ENCODE results near the gene DIDO1. TPM values are rescaled to one million over a fixed set of nuclear protein-coding genes. Genes with fewer than 3 reads are reported as not detected.

DIDO1 gene
- total and polyA plus RNA-seq, 9 of the 15 experiments (the other 6 are each of a cell fraction or from before 2014, with no cell fraction given) = 4.4 to 46.8 (median 31.2) TPM

DNA sequence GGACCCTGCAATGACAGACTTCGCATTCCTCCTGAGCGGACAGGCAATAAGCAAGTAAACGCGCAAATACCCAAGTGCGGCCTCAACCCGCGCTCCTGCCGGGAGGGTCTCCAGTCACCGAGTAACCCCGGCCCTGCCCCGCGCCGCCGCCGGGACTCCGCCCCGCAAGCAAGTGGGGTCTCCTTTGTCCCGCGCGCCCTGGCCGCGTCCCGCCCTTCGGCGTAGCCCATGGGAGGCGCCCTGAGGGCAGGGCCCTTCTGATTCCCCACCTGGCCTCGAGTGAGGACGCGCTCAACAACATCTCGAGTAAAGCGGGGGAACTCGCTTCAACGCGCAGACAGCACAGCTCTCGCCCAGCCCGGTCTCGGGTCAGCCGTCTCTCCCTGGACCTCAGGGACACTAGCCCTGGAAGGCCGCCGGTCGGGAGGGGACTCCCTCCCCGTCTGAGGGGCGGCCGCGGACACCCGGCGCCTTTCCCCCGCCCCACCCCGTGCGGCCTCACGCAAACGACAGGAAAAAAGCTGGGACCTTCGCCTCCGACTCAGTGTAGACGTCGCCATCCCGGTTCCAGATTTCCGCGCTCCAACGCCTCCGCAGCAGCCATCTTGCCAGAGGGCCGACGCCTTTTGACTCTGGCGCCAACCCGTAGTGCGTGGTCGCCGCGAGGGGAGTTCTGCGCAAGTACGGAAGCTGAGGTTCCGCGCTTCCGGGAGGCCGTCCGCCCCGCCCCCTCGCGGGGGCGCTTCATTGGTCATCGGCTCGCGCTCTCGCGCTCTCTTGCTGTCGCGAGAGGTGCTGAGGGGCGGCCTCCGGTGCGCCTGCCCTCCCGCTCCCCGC, 11.2 kb upstream of the DIDO1 start (continued):
- TF ChIP-seq ZC3H4 (CRISPR knock-in tag; IDR thresholded peaks at IDR 0.05; ENCODE audit: borderline replicate concordance) (no peak), ZNF133 (CRISPR knock-in tag; IDR thresholded peaks at IDR 0.05) (no peak), ZBTB7A (IDR thresholded peaks at IDR 0.05; ENCODE audit: borderline replicate concordance, control insufficient read depth, low read depth, low read length) (peak; percentile 71; the same call in 1 of the 2 replicates), EWSR1 (IDR thresholded peaks at IDR 0.05; ENCODE audit: borderline replicate concordance, low read depth, partially characterized antibody) (no peak), NELFE (IDR thresholded peaks at IDR 0.05; ENCODE audit: insufficient read depth, insufficient read length) (no peak), NR4A1 (CRISPR knock-in tag; IDR thresholded peaks at IDR 0.05) (peak; percentile 76), NR4A1 (tag; IDR thresholded peaks at IDR 0.05) (peak; percentile 15; the same call in 1 of the 2 replicates), SMAD3 (CRISPR knock-in tag; conservative IDR thresholded peaks at IDR 0.05) (no peak; the same call in 1 of the 2 replicates), HEY1 (CRISPR knock-in tag; IDR thresholded peaks at IDR 0.05; ENCODE audit: borderline replicate concordance) (no peak), NFYB (IDR thresholded peaks at IDR 0.05; ENCODE audit: extremely low read depth, insufficient read length) (peak; percentile 67), KDM5B (IDR thresholded peaks at IDR 0.05; ENCODE audit: insufficient replicate concordance, low read depth, low read length) (peak; percentile 95), GATAD2B (IDR thresholded peaks at IDR 0.05; ENCODE audit: borderline replicate concordance) (peak; percentile 8; the same call in 1 of the 2 replicates), HBP1 (CRISPR knock-in tag; IDR thresholded peaks at IDR 0.05) (peak; percentile 43; the same call in 1 of the 2 replicates), PHB2 (IDR thresholded peaks at IDR 0.05; ENCODE audit: low read depth) (no peak), POU5F1 (IDR thresholded peaks at IDR 0.05; ENCODE audit: borderline replicate concordance, low read depth, low read length, partially characterized antibody) (peak; percentile 95), POLR3A (IDR thresholded peaks at IDR 0.05; ENCODE audit: borderline replicate concordance, extremely low read depth, insufficient read depth, insufficient read length) (no peak), ZNF589 (CRISPR knock-in tag; IDR thresholded peaks at IDR 0.05; ENCODE audit: low read depth) (no peak), U2AF2 (optimal IDR thresholded peaks at IDR 0.05; ENCODE audit: low read depth, low read length) (no peak)
- TF ChIP-seq, protein P1, sequence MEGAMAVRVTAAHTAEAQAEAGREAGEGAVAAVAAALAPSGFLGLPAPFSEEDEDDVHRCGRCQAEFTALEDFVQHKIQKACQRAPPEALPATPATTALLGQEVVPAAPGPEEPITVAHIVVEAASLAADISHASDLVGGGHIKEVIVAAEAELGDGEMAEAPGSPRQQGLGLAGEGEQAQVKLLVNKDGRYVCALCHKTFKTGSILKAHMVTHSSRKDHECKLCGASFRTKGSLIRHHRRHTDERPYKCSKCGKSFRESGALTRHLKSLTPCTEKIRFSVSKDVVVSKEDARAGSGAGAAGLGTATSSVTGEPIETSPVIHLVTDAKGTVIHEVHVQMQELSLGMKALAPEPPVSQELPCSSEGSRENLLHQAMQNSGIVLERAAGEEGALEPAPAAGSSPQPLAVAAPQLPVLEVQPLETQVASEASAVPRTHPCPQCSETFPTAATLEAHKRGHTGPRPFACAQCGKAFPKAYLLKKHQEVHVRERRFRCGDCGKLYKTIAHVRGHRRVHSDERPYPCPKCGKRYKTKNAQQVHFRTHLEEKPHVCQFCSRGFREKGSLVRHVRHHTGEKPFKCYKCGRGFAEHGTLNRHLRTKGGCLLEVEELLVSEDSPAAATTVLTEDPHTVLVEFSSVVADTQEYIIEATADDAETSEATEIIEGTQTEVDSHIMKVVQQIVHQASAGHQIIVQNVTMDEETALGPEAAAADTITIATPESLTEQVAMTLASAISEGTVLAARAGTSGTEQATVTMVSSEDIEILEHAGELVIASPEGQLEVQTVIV (CRISPR knock-in tag; IDR thresholded peaks at IDR 0.05; ENCODE audit: borderline replicate concordance) = no peak
- TF ChIP-seq, protein P2, sequence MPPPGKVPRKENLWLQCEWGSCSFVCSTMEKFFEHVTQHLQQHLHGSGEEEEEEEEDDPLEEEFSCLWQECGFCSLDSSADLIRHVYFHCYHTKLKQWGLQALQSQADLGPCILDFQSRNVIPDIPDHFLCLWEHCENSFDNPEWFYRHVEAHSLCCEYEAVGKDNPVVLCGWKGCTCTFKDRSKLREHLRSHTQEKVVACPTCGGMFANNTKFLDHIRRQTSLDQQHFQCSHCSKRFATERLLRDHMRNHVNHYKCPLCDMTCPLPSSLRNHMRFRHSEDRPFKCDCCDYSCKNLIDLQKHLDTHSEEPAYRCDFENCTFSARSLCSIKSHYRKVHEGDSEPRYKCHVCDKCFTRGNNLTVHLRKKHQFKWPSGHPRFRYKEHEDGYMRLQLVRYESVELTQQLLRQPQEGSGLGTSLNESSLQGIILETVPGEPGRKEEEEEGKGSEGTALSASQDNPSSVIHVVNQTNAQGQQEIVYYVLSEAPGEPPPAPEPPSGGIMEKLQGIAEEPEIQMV (tag; conservative IDR thresholded peaks at IDR 0.05; ENCODE audit: low read depth) = no peak

Data from K562 (cell line).